ENCODE measurements around the gene POPDC2.
"Not testable (repeated sequence)": the region's sequence is repeated elsewhere in the genome, so short reads cannot be mapped to it uniquely, and the experiment has no call there.

POPDC2 gene, protein sequence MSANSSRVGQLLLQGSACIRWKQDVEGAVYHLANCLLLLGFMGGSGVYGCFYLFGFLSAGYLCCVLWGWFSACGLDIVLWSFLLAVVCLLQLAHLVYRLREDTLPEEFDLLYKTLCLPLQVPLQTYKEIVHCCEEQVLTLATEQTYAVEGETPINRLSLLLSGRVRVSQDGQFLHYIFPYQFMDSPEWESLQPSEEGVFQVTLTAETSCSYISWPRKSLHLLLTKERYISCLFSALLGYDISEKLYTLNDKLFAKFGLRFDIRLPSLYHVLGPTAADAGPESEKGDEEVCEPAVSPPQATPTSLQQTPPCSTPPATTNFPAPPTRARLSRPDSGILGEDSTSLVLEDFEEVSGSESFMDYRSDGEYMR
- total RNA-seq, result 1.1 to 3.3 (median 2.5) reads per million in 4 experiments

DNA sequence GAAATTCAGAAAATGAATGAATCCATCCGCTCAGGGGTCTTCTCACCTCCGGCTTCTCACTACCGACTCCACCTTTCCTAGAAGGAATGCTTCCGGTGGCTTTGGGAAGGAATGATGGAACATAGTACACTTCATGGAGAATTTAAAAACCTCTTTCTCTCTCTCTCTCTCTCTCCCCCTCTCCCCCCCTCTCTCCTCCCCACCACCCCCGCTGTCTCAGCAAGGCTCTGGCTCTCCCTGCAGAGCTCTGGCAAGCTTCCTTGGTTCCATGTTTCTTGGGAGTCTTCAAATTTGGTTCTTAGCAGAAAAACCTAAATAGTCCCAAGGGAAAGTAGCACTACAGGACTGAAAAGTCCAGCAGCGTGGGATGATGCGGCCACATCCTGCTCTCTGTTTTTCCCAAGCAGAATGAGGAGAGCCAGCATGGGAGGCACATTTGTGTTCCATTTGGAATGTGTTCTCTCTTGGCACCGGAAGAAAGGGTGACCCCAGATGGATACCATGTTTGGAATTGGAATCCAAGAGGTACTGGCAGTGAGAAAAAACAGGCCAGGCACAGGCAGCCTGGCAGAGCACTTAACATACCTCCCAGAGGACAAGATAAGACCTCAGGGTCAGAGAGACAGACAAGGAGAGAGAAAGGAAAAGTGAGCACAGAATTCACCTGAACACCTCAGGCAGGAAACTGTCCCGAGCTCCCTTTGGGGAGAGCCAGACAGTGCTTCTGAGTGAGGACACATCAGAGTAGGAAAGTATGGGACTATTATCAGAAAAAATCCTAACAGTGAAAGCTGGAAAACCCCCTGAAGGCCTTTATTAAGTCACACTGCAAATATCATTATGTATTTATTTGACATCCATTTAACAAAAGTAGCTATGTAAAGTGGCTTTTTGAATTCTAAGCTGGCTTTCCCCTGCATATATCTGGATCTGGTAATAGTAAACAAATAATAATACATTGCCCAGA, at the start of gene POPDC2:
Gene POPDC2 (minus strand): TSS at position 116 of the 967 bp plus-strand sequence. CDS start 166 bp downstream, outside the sequence.
- no peak for DNase-seq

- DNase-seq, result no peak
These were observed 43.6 kb upstream of the POPDC2 start for GRCh38 chr3:119703820-119704531.

GRCh38 chr3:119702530-119703527, 42.4 kb upstream of the POPDC2 start, which contains the start of gene CFAP91:
Gene CFAP91 (plus strand): TSS chr3:119703022. CDS start chr3:119703099, 77 bp downstream.
- DNase-seq, result peak; percentile 71

- no peak for DNase-seq
These were observed 40.7 kb upstream of the POPDC2 start for GRCh38 chr3:119700920-119701734.

- no peak for DNase-seq
These were observed 40.0 kb upstream of the POPDC2 start for GRCh38 chr3:119700269-119700919.

DNA sequence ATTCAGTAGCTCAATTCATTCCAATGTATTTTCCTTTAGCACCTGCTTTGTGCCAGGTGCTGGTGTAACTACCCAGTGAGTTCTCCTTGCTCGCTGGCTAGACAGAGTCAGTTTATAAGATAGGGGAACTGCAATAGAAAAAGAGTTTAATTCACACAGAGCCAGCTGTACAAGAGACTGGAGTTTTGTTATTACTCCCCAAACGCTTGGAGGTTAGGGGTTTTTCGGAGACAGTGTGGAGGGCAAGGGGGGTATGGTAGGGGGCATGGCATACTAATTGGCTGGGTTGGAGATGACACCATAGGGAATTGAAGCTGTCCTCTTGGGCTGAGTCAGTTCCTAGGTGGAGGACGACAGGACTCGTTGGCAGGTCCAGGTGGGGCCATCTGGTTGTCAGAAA, 37.0 kb upstream of the POPDC2 start:
- DNase-seq, result no peak

DNA sequence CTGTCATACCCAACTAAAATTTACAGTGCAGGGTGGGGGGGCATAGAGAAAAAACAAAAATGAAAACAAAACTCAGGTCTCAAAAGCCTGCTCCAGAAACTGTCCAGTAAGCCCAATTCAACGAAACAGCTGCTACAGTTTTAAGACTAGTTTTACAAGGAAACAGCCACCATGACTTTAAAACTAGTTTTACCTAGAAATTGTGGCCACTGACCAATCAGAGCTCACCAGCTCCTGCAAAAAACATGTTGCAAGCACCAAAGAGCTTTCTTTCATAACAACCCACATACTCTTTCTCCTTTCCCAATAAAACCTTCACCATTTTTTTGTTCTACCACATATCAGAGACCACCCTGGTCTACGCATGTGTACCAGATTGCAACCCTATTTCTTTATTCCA, 35.1 kb upstream of the POPDC2 start:
- DNase-seq, result no peak

GRCh38 chr3:119690043-119690656, 29.8 kb upstream of the POPDC2 start:
- DNase-seq, result no peak

DNA sequence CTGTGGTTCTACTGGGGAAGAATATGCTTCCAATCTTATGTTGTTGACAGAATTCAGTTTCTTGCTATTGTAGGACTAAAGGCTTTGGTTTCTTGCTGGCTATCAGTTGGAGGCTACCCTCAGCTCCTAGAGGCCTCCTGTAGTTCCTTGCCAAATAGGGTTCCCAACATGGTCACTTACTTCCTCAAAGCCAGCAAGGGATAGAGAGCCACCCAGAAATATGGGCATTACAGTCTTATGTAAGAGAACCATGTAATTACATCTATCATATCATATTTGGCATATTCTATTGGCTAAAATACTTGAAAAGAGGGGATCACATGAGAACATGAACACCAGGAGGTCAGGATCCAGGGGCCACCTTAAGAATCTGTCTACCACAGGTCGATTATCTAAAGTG, 23.0 kb upstream of the POPDC2 start:
- no peak for DNase-seq

GRCh38 chr3:119681279-119681678, 20.9 kb upstream of the POPDC2 start:
- no peak for DNase-seq

GRCh38 chr3:119679874-119680273, 19.5 kb upstream of the POPDC2 start:
- DNase-seq, result no peak

DNA sequence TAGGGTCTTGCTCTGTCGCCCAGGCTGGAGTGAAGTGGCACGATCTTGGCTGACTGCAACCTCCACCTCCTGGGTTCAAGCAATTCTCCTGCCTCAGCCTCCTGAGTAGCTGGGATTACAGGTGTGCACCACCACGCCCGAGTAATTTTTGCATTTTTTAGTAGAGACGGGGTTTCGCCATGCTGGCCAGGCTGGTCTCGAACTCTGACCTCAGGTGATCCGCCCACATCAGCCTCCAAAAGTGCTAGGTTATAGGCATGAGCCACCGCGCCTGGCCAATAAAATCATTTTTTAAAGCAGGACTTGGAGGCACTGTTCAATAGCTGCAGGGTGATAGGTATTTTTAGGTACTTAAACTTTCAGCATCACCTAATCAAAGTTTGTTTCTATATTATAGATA, 17.8 kb upstream of the POPDC2 start:
- DNase-seq, result not testable (repeated sequence)

- DNase-seq, result no peak
These were observed 17.2 kb upstream of the POPDC2 start for GRCh38 chr3:119677641-119677934.

DNA sequence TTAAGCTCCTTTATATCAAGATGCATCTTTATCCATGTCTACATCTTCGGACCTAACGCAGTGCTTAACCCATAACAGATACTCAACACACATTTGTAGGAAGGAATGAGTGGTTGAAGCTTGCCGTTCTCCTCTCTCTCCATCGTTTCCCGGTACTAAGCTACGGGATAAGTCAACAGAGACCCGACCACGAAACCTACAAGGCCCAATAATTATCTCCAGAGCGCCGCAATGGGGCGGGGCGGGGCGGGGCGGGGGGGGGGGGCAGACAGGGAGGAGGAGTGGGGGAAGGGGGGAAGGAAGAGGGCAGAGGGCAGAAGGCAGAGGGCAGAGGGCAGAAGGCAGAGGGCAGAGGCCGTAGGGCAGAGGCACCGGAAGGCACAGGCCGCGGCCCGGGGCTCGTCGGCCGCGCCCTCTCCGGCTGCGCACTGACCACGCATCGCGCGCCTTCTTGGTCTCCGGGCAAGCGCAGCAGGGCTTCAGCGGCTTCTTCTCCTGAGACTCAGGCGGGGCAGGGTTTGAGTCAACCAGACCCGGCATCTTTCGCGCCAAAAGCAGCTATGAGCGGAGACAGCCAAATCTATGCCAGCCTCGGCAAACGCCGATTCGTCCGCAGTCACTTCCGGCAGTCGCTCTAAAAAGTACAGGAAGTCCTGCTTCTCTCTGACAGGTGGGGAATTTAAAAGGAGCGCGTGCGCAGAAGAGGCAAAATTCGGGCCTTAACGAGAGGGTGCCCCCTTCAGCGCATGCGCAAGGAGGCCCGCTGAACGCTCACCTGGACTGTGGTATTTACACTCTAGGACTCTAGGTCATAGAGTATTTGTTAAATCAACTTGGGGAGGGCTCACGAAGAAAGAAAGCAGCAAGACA, 16.6 kb upstream of the POPDC2 start, which contains the start of gene COX17:
Gene COX17 (minus strand): TSS at position 636 of the 870 bp plus-strand sequence. CDS start 96 bp downstream, at position 540.
- peak; percentile 93 for DNase-seq

DNA sequence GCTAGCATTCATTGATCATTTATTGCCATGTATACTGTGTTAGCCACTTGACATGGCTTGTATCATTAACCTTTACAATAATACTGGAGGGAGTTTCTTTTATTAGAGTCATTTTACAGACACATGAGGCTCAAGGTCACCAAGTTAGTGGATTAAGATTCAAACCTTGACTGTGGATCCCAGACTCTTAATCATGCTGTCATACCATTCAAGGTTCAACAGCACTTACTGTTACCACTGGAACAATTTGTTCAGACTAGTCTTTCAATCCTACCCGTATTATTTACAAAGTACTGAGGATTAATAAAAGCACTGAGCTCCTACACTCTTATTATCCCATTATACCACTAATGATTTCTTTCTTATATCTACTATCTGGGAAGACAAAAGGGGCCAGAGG, 15.6 kb upstream of the POPDC2 start:
- DNase-seq, result no peak

GRCh38 chr3:119675188-119675874, 14.9 kb upstream of the POPDC2 start:
- no peak for DNase-seq

DNA sequence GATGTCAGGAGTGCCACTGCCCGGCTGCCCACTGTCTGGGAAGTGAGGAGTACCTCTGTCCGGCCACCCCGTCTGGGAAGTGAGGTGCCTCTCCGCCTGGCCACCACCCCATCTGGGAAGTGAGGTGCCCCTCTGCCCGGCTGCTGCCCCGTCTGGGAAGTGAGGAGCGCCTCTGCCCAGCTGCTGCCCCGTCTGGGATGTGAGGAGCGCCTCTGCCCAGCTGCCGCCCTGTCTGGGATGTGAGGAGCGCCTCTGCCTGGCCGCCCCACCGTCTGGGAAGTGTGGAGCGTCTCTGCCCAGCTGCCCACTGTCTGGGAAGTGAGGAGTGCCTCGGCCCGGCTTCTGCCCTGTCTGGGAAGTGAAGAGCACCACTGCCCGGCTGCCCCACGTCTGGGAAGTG, 13.5 kb upstream of the POPDC2 start:
- no peak for DNase-seq

DNA sequence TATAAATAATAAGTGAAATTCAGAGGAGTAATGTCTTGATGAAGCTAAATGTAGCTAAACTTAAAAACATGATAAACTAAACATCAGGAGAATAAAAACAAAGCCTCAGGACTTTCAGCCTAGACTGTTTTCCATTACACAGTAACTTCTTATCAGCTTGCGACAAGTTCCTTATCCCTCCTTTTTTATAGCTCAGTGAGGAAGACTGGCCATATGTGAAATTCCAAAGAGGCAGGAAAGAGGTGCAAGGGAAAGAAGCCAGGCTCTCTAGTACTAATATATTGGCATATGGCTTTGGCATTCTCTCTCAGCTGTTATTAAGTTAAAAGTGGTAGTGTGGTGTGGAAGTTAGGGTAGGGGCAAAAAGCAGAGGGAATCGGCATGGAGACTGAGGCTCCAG, 12.4 kb upstream of the POPDC2 start:
- no peak for DNase-seq

Data from effector CD8-positive, alpha-beta T cell (primary cell).